A673 (cell line): ENCODE measurements around the gene ASPDH.

Experiments used
- EZH2 ChIP-seq: fragments of 200-600 bp; sonication (generic); IDR thresholded peaks from 2 replicates; pipeline ENCODE4 v1.6.1; 2017; ENCODE audit warnings: borderline replicate concordance, low read depth, mild to moderate bottlenecking, mixed read lengths, antibody characterized with exemption, low read length; ENCODE audit not compliant: poor library complexity, severe bottlenecking
- TF ChIP-seq, protein P1 (sequence below): fragments of 300-800, 200-600 bp; sonication (generic); conservative IDR thresholded peaks from 2 replicates; pipeline ENCODE4 v1.5.1; 2017; ENCODE audit warnings: low read depth, mild to moderate bottlenecking, antibody characterized with exemption, low read length, moderate library complexity, mixed read lengths

DNA sequence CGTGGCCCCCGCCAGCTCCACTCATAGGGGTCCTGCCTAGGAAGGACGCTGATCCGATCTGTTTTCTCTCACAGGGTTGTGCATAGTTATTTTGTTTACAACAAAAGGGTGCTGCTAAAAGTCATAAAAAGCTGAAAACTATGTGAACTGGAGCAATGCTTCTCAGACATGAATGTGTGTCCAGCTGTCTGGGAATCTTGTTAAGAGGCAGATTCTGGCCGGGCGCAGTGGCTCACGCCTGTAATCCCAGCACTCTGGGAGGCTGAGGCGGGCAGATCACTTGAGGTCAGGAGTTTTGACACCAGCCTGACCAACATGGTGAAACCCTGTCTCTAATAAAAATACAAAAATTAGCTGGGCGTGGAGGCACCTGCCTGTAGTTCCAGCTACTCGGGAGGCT lies 45.9 kb upstream of the ASPDH start:
- TF ChIP-seq, protein P1, sequence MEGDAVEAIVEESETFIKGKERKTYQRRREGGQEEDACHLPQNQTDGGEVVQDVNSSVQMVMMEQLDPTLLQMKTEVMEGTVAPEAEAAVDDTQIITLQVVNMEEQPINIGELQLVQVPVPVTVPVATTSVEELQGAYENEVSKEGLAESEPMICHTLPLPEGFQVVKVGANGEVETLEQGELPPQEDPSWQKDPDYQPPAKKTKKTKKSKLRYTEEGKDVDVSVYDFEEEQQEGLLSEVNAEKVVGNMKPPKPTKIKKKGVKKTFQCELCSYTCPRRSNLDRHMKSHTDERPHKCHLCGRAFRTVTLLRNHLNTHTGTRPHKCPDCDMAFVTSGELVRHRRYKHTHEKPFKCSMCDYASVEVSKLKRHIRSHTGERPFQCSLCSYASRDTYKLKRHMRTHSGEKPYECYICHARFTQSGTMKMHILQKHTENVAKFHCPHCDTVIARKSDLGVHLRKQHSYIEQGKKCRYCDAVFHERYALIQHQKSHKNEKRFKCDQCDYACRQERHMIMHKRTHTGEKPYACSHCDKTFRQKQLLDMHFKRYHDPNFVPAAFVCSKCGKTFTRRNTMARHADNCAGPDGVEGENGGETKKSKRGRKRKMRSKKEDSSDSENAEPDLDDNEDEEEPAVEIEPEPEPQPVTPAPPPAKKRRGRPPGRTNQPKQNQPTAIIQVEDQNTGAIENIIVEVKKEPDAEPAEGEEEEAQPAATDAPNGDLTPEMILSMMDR, result no peak
- no peak for TF ChIP-seq EZH2
